ENCODE measurements around the gene SMAD7. TPM values are rescaled to one million over a fixed set of nuclear protein-coding genes. Genes with fewer than 3 reads are reported as not detected.

The SMAD7 gene
- polyA plus RNA-seq, 2 of the 4 experiments (the other 2 are of a cell fraction), result 19.9 to 26.9 TPM

DNA sequence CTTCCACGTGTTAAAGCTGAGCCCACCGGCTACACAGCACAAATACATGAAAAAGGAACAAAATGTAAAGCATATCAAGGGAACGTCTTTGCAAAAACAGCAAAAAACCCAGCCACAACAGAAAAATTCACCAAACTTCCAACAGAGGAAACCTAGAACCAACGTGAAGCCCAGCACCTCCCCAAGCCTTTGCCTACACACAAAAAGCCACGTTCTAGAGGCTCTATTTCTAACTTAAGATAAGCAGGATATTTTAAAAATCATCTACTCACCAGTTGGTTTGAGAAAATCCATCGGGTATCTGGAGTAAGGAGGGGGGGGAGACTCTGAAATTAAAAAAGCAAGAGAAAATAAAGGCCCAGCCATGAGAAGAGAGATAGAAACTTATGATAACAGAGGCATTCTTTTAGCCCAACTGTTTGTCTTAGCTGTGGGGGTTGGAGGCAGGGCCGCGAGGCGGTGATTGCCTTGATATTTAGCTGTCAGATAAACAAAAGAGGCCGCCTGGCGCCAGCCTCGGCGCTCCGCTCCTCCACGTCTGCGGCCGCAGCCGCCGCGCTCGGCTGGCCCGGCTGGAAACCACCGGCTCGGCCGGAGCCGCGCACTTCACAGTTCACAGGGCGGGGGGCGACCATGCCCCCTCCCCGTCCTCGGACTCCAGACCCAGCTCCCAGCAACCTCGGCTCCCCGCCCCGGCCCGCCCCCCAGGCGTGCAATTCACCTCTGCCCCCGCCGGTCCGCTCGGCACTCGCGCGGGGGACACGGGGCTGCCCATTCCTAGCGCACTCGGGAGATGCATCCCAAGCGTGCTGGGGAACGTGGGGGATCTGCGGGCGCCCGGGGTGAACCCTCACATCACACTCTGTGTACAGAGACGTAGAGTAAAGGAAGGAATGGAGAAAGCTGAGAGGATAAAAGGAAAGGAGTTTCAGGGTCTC is 2.4 kb downstream of the SMAD7 start:
- peak overlapping the region; percentile 92 to 99 for H3K27ac ChIP-seq
- no peak for TF ChIP-seq MAFK (IDR thresholded peaks at IDR 0.05; ENCODE audit: partially characterized antibody)
- TF ChIP-seq RAD21 (conservative IDR thresholded peaks at IDR 0.05 in 1 of 2, IDR thresholded peaks at IDR 0.05 in 1 of 2), result no peak; a peak in 1 of 5 replicates
- no peak for TF ChIP-seq CBX2 (IDR thresholded peaks at IDR 0.05; ENCODE audit: borderline replicate concordance, low read depth)
- TF ChIP-seq JUNB (IDR thresholded peaks at IDR 0.05), result no peak
- TF ChIP-seq HOXB13 (CRISPR knock-in tag; IDR thresholded peaks at IDR 0.05; ENCODE audit: low read depth), result no peak
- TF ChIP-seq EHF (CRISPR knock-in tag; IDR thresholded peaks at IDR 0.05), result no peak
- no peak for TF ChIP-seq HMGXB4 (CRISPR knock-in tag; IDR thresholded peaks at IDR 0.05; ENCODE audit: borderline replicate concordance)
- TF ChIP-seq, protein P1, sequence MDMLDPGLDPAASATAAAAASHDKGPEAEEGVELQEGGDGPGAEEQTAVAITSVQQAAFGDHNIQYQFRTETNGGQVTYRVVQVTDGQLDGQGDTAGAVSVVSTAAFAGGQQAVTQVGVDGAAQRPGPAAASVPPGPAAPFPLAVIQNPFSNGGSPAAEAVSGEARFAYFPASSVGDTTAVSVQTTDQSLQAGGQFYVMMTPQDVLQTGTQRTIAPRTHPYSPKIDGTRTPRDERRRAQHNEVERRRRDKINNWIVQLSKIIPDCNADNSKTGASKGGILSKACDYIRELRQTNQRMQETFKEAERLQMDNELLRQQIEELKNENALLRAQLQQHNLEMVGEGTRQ (IDR thresholded peaks at IDR 0.05), result no peak

DNA sequence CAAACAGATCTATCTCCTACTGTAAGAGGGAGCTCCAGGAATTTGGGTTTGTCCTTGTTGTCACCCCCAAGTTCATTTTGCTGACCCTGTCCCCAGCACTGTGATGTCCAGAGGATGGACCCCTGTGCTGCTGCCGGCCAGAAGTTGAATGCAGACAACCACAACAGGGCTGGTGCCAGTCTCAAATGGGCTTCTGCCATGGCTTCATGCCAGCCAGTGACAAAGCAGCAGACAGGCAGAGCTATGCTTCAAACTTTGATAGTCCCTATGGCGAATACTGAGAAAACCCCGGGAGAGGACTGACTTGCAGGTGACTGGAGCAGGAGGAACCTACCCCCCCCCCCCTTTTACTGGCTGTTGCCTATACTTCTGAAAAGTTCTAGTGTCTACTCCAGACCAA is 3.2 kb downstream of the SMAD7 start:
- CTCF ChIA-PET, result interaction anchor here (0.7 to 3.4 kb wide), 6 partner anchors 14 to 170 kb away, joined by 3 to 15 read pairs (median 4); no protein-coding TSS in a partner anchor
- WGBS (ENCODE audit: missing lambda C conversion rate), result 0% methylated on average over 2 of the region's 3 CpGs
- POLR2A ChIA-PET, result interaction anchor here (0.6 kb wide), 1 partner anchor 231 kb away, joined by 5 read pairs; no protein-coding TSS in a partner anchor
- no peak for FAIRE-seq
- no peak for ATAC-seq
- no peak for TF ChIP-seq CBX2 (IDR thresholded peaks at IDR 0.05; ENCODE audit: borderline replicate concordance, low read depth)
- TF ChIP-seq NFE2L2 (conservative IDR thresholded peaks at IDR 0.05; ENCODE audit: low read length), result no peak
- TF ChIP-seq ZFP36 (IDR thresholded peaks at IDR 0.05; ENCODE audit: borderline replicate concordance, partially characterized antibody), result no peak
- TF ChIP-seq SMC3 (IDR thresholded peaks at IDR 0.05), result no peak
- no peak for TF ChIP-seq NR3C1 (IDR thresholded peaks at IDR 0.05)
- no peak for TF ChIP-seq KDM5A (IDR thresholded peaks at IDR 0.05)
- no peak for TF ChIP-seq HEYL (CRISPR knock-in tag; IDR thresholded peaks at IDR 0.05)
- no peak for TF ChIP-seq RFX5 (IDR thresholded peaks at IDR 0.05)
- Histone ChIP-seq H3K4me1 (peaks cover 40% of the 10 kb centered on the region), H3K9me3 (no peaks in the 10 kb centered on the region), H3K4me3 (peak overlapping the region; percentile 80), H3K27ac (peak overlapping the region; percentile 92 to 99), H3K4me2 (peak overlapping the region; percentile 97)
- DNase-seq (ENCODE audit: low read depth in 1 of 2, low spot score in 1 of 2), result no peak

More for the DNA sequence above, 2.4 kb downstream of the SMAD7 start:
- peak overlapping the region; percentile 97 for H3K4me2 ChIP-seq
- ChIA-PET CTCF (interaction anchor here (0.6 to 1.3 kb wide), 3 partner anchors 32 to 171 kb away, joined by 3 to 6 read pairs (median 4); no protein-coding TSS in a partner anchor), POLR2A (interaction anchor here (1.0 kb wide), 1 partner anchor 49 kb away, joined by 3 read pairs; no protein-coding TSS in a partner anchor)
- no peak for FAIRE-seq
- WGBS (ENCODE audit: missing lambda C conversion rate), result under 1% methylated on average over 19 of the region's 52 CpGs
- no peak for DNase-seq (ENCODE audit: low read depth in 1 of 2, low spot score in 1 of 2)
- no peaks in the 10 kb centered on the region for H3K9me3 ChIP-seq
- peak overlapping the region; percentile 80 for H3K4me3 ChIP-seq
- 0 out of 6 replicates have a peak, but pooled peaks of 1 of the 2 experiments have one; percentile 2 for ATAC-seq
- peaks cover 39% of the 10 kb centered on the region for H3K4me1 ChIP-seq

- Histone ChIP-seq H3K4me1 (peaks cover 43% of the 10 kb centered on the region), H3K4me2 (peak overlapping the region; percentile 97), H3K4me3 (peak overlapping the region; percentile 80), H3K9me3 (no peaks in the 10 kb centered on the region), H3K27ac (peak overlapping the region; percentile 92 to 99)
- ATAC-seq (no peak), DNase-seq (ENCODE audit: low read depth in 1 of 2, low spot score in 1 of 2) (no peak), FAIRE-seq (no peak)
- ChIA-PET POLR2A (interaction anchor here (0.6 kb wide), 1 partner anchor 232 kb away, joined by 5 read pairs; no protein-coding TSS in a partner anchor), CTCF (interaction anchor here (0.7 to 3.4 kb wide), 5 partner anchors 14 to 95 kb away, joined by 3 to 15 read pairs (median 10); no protein-coding TSS in a partner anchor)
- 14% methylated on average over 10 of the region's 10 CpGs for WGBS (ENCODE audit: missing lambda C conversion rate)
- TF ChIP-seq, protein P2, sequence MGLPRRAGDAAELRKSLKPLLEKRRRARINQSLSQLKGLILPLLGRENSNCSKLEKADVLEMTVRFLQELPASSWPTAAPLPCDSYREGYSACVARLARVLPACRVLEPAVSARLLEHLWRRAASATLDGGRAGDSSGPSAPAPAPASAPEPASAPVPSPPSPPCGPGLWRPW (IDR thresholded peaks at IDR 0.05), result no peak
- no peak for TF ChIP-seq ELK1 (IDR thresholded peaks at IDR 0.05; ENCODE audit: low read depth, low read length)
- no peak for TF ChIP-seq SREBF2 (IDR thresholded peaks at IDR 0.05)
- TF ChIP-seq FOXS1 (CRISPR knock-in tag; IDR thresholded peaks at IDR 0.05), result no peak
- TF ChIP-seq, protein P3, sequence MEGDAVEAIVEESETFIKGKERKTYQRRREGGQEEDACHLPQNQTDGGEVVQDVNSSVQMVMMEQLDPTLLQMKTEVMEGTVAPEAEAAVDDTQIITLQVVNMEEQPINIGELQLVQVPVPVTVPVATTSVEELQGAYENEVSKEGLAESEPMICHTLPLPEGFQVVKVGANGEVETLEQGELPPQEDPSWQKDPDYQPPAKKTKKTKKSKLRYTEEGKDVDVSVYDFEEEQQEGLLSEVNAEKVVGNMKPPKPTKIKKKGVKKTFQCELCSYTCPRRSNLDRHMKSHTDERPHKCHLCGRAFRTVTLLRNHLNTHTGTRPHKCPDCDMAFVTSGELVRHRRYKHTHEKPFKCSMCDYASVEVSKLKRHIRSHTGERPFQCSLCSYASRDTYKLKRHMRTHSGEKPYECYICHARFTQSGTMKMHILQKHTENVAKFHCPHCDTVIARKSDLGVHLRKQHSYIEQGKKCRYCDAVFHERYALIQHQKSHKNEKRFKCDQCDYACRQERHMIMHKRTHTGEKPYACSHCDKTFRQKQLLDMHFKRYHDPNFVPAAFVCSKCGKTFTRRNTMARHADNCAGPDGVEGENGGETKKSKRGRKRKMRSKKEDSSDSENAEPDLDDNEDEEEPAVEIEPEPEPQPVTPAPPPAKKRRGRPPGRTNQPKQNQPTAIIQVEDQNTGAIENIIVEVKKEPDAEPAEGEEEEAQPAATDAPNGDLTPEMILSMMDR (IDR thresholded peaks at IDR 0.05), result no peak
- TF ChIP-seq, protein P4, sequence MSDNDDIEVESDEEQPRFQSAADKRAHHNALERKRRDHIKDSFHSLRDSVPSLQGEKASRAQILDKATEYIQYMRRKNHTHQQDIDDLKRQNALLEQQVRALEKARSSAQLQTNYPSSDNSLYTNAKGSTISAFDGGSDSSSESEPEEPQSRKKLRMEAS (IDR thresholded peaks at IDR 0.05), result no peak
- no peak for TF ChIP-seq FOSB (CRISPR knock-in tag; IDR thresholded peaks at IDR 0.05)
- TF ChIP-seq, protein P1 (IDR thresholded peaks at IDR 0.05), result no peak
- no peak for TF ChIP-seq CEBPB (IDR thresholded peaks at IDR 0.05)
- TF ChIP-seq HDAC2 (IDR thresholded peaks at IDR 0.05), result no peak
Observed at GRCh38 chr18:48947092-48947491, 3.7 kb downstream of the SMAD7 start.

All from A549 (cell line).